HS-27A (cell line): ENCODE data around the gene PCDHGB4.
"Not testable (repeated sequence)": the region's sequence is repeated elsewhere in the genome, so short reads cannot be mapped to it uniquely, and the experiment has no call there.

ENCODE experiments used
- DNase-seq: peaks from one replicate; pipeline ENCODE4 v3.0.0-alpha.2; 2012; ENCODE audit warnings: low read depth, missing footprints

PCDHGB4 gene

GRCh38 chr5:141430332-141431113 is 43.0 kb downstream of the PCDHGB4 start, which contains the start of gene PCDHGA12:
Gene PCDHGA12 (plus strand): TSS chr5:141430507. CDS start chr5:141430760, 253 bp downstream.
- DNase-seq = no peak

GRCh38 chr5:141431286-141431685 is 43.8 kb downstream of the PCDHGB4 start:
- no peak for DNase-seq

- DNase-seq = not testable (repeated sequence)
Observed at GRCh38 chr5:141432308-141432707, 44.8 kb downstream of the PCDHGB4 start.

GRCh38 chr5:141432726-141433125 is 45.2 kb downstream of the PCDHGB4 start:
- DNase-seq = not testable (repeated sequence)

- no peak for DNase-seq
Observed at GRCh38 chr5:141434006-141434405, 46.5 kb downstream of the PCDHGB4 start.

GRCh38 chr5:141437221-141437620 is 49.7 kb downstream of the PCDHGB4 start:
- no peak for DNase-seq

- no peak for DNase-seq
Observed at GRCh38 chr5:141439411-141440141, 52.1 kb downstream of the PCDHGB4 start.
